ENCODE measurements around the gene ATP6V0B.

ATP6V0B gene

GRCh38 chr1:44015206-44015605, 40.4 kb downstream of the ATP6V0B start:
- H3K4me2 ChIP-seq (ENCODE audit: low read length), result no peak overlapping the region
- no peaks in the 10 kb centered on the region for H4K20me1 ChIP-seq (ENCODE audit: insufficient read depth, low read length)
- H3K9ac ChIP-seq (ENCODE audit: low read length), result no peak overlapping the region
- H3K4me3 ChIP-seq (ENCODE audit: low read length), result no peak overlapping the region
- H3K27me3 ChIP-seq (ENCODE audit: low read depth, low read length), result no peaks in the 10 kb centered on the region
- no peak overlapping the region for H3K27ac ChIP-seq (ENCODE audit: low read length)
- H3K9me3 ChIP-seq (ENCODE audit: insufficient read depth, low read length), result no peaks in the 10 kb centered on the region
- no peak for TF ChIP-seq EZH2phosphoT487 (IDR thresholded peaks at IDR 0.05; ENCODE audit: low read depth)
- TF ChIP-seq CTCF (IDR thresholded peaks at IDR 0.05; ENCODE audit: low read depth, low read length), result no peak
- no peaks in the 10 kb centered on the region for H3K36me3 ChIP-seq (replicated peaks; ENCODE audit: low read depth, low read length)
- no peak overlapping the region for H2AFZ ChIP-seq (ENCODE audit: low read depth, low read length)
- no peaks in the 10 kb centered on the region for H3K4me1 ChIP-seq (ENCODE audit: low read length)
- H3K79me2 ChIP-seq (ENCODE audit: low read length), result no peaks in the 10 kb centered on the region

GRCh38 chr1:44016041-44016889, 41.5 kb downstream of the ATP6V0B start:
- Histone ChIP-seq H3K36me3 (replicated peaks; ENCODE audit: low read depth, low read length) (no peaks in the 10 kb centered on the region), H3K4me1 (ENCODE audit: low read length) (no peaks in the 10 kb centered on the region), H2AFZ (ENCODE audit: low read depth, low read length) (no peak overlapping the region), H3K4me3 (ENCODE audit: low read length) (no peak overlapping the region), H3K27me3 (ENCODE audit: low read depth, low read length) (no peaks in the 10 kb centered on the region), H3K4me2 (ENCODE audit: low read length) (no peak overlapping the region), H3K79me2 (ENCODE audit: low read length) (no peaks in the 10 kb centered on the region), H3K9me3 (ENCODE audit: insufficient read depth, low read length) (no peaks in the 10 kb centered on the region), H4K20me1 (ENCODE audit: insufficient read depth, low read length) (no peaks in the 10 kb centered on the region), H3K27ac (ENCODE audit: low read length) (no peak overlapping the region), H3K9ac (ENCODE audit: low read length) (no peak overlapping the region)
- TF ChIP-seq CTCF (IDR thresholded peaks at IDR 0.05; ENCODE audit: low read depth, low read length) (no peak), EZH2phosphoT487 (IDR thresholded peaks at IDR 0.05; ENCODE audit: low read depth) (no peak)

GRCh38 chr1:44016890-44017400, 42.2 kb downstream of the ATP6V0B start:
- no peak for TF ChIP-seq CTCF (IDR thresholded peaks at IDR 0.05; ENCODE audit: low read depth, low read length)
- TF ChIP-seq EZH2phosphoT487 (IDR thresholded peaks at IDR 0.05; ENCODE audit: low read depth), result no peak
- Histone ChIP-seq H4K20me1 (ENCODE audit: insufficient read depth, low read length) (no peaks in the 10 kb centered on the region), H3K36me3 (replicated peaks; ENCODE audit: low read depth, low read length) (no peaks in the 10 kb centered on the region), H3K4me3 (ENCODE audit: low read length) (no peak overlapping the region), H3K9ac (ENCODE audit: low read length) (no peak overlapping the region), H3K4me1 (ENCODE audit: low read length) (no peaks in the 10 kb centered on the region), H2AFZ (ENCODE audit: low read depth, low read length) (no peak overlapping the region), H3K27ac (ENCODE audit: low read length) (no peak overlapping the region), H3K4me2 (ENCODE audit: low read length) (no peak overlapping the region), H3K27me3 (ENCODE audit: low read depth, low read length) (no peaks in the 10 kb centered on the region), H3K79me2 (ENCODE audit: low read length) (no peaks in the 10 kb centered on the region), H3K9me3 (ENCODE audit: insufficient read depth, low read length) (no peaks in the 10 kb centered on the region)

GRCh38 chr1:44019466-44019948, 44.7 kb downstream of the ATP6V0B start:
- H3K4me2 ChIP-seq (ENCODE audit: low read length), result no peak overlapping the region
- H3K79me2 ChIP-seq (ENCODE audit: low read length), result no peaks in the 10 kb centered on the region
- H3K27ac ChIP-seq (ENCODE audit: low read length), result no peak overlapping the region
- peaks cover 2% of the 10 kb centered on the region for H3K4me1 ChIP-seq (ENCODE audit: low read length)
- H3K9me3 ChIP-seq (ENCODE audit: insufficient read depth, low read length), result no peaks in the 10 kb centered on the region
- H3K9ac ChIP-seq (ENCODE audit: low read length), result no peak overlapping the region
- H2AFZ ChIP-seq (ENCODE audit: low read depth, low read length), result no peak overlapping the region
- no peaks in the 10 kb centered on the region for H3K36me3 ChIP-seq (replicated peaks; ENCODE audit: low read depth, low read length)
- H3K27me3 ChIP-seq (ENCODE audit: low read depth, low read length), result no peaks in the 10 kb centered on the region
- no peak overlapping the region for H3K4me3 ChIP-seq (ENCODE audit: low read length)
- TF ChIP-seq EZH2phosphoT487 (IDR thresholded peaks at IDR 0.05; ENCODE audit: low read depth) (no peak), CTCF (IDR thresholded peaks at IDR 0.05; ENCODE audit: low read depth, low read length) (no peak)
- no peaks in the 10 kb centered on the region for H4K20me1 ChIP-seq (ENCODE audit: insufficient read depth, low read length)
